ENCODE measurements around the gene YAP1.

Gene YAP1

DNA sequence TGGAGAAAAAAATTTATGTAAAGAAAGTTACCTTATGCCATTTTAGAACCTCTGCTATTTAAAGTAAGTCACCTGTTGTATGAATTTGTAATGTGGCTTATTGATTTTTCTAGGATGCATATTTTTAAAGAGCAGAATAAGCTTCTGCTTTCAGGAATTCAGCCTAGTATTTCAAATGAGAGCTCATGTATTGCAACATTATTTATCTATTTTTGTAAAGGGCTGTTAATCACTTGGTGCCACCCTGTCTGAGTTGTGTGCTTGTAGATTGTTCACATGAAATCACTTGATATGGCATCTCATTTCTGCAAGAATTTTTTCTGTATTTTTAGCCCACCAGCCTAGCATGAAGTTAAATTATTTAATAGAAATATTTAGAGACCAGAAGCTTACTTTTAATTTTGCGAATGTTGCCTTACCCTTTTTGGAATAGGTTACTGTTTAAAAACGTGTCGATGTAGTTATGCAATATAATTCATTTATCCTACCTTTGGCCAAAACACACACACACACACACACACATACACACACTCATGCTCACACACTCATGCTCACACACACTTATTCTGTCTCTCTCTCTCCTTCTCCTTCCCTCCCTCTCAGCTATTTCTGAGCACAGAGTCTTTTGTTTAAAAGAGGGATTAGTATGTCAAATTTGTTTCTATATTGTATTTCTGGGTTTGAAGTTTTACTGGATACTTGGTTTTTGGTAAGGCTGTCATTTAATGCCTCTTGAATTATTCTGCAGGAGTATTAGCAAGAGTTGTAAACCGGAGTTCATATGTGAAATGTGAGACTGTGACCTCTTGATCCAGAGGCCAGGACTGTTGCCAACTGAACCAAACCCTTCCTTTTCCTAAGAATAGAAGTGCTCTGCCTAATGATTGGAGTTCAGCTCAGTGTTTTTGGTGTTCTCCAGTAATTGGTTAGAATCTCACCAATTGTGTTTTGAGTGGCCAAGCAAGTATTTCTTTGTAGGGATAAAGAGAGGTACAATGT, 34.4 kb downstream of the YAP1 start:
- FAIRE-seq (no peak), DNase-seq (ENCODE audit: insufficient read length, low spot score) (no peak)
- no peak for TF ChIP-seq CTCF (IDR thresholded peaks at IDR 0.05; ENCODE audit: insufficient read depth, missing control alignments)

- DNase-seq (ENCODE audit: insufficient read length, low spot score) (no peak), FAIRE-seq (no peak)
- TF ChIP-seq CTCF (IDR thresholded peaks at IDR 0.05; ENCODE audit: insufficient read depth, missing control alignments), result no peak
Observed at GRCh38 chr11:102147015-102147414, 36.8 kb downstream of the YAP1 start.

DNA sequence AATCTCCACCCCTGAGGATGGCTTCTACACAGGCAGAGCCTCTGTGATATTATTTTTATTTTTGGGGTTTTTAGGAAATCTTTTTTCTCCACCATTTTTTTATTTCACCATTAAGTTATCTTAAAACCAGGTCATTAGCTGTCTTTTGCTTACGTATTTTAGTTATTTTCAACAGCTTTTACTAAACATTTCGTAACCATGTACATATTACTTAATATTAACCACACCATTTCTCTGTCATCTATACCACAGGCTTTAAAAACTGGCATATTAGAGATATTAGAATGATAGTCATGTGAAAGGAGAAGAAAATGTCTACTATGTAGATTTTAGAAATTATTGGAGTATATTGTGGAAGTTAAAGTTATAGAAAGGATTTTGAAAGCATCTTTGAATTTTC, 37.4 kb downstream of the YAP1 start:
- TF ChIP-seq CTCF (IDR thresholded peaks at IDR 0.05; ENCODE audit: insufficient read depth, missing control alignments), result no peak
- no peak for FAIRE-seq
- DNase-seq (ENCODE audit: insufficient read length, low spot score), result no peak

- DNase-seq (ENCODE audit: insufficient read length, low spot score) (no peak), FAIRE-seq (no peak)
- no peak for TF ChIP-seq CTCF (IDR thresholded peaks at IDR 0.05; ENCODE audit: insufficient read depth, missing control alignments)
Observed at GRCh38 chr11:102148059-102148458, 37.8 kb downstream of the YAP1 start.

- DNase-seq (ENCODE audit: insufficient read length, low spot score) (no peak), FAIRE-seq (no peak)
- TF ChIP-seq CTCF (IDR thresholded peaks at IDR 0.05; ENCODE audit: insufficient read depth, missing control alignments), result no peak
Observed at GRCh38 chr11:102151784-102152525, 41.7 kb downstream of the YAP1 start.

DNA sequence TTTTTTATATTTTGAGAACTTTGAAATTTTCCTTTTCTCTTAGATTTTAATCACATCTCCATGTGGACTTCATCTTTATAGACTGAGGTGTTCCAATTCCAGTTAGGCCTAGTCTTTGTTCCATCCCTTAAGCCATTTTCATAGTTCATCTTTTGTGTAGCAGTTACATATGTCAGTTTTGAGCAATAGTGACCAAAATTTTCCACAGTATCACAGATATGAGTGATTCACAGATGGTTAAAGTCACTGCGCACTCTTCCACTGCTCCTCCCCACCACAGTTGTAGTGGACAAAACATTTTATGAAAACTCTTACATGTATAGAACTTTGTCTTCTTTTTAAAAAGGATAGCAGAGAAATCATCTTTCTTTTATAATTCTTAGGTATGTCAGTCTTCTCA, 42.8 kb downstream of the YAP1 start:
- FAIRE-seq (no peak), DNase-seq (ENCODE audit: insufficient read length, low spot score) (no peak)
- no peak for TF ChIP-seq CTCF (IDR thresholded peaks at IDR 0.05; ENCODE audit: insufficient read depth, missing control alignments)
